GM12891 (cell line): ENCODE data around the gene HSDL2.

Experiments used
- POLR2A ChIP-seq: IDR thresholded peaks from 2 replicates; pipeline ENCODE4 v1.6.1; 2011; ENCODE audit warnings: low read depth, low read length, control low read depth
- POLR2AphosphoS5 ChIP-seq: IDR thresholded peaks from 2 replicates; pipeline ENCODE4 v1.6.1; 2011; ENCODE audit warnings: low read depth, low read length, control low read depth

DNA sequence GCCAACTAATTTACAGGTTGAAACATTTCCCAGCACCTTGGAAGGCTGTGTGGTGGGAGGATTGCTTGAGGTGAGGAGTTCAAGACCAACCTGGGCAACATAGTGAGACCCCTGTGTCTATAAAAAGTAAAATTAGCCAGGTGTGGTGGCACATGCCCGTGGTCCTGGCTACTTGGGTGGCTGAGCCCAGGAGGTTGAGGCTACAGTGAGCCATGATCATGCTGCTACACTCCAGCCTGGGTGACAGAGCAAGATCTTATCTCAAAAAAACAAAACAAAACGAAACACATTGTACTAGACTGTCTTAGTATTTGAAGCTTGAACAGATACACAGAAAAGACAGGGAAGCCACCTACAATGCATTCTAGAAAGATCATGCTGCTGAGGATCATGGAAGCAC lies 2.8 kb upstream of the HSDL2 start:
- TF ChIP-seq POLR2A (no peak), POLR2AphosphoS5 (no peak)
